Parathyroid adenoma (tissue), 2 donors: ENCODE measurements around the gene SPATA9.

Source experiments
- H2AFZ ChIP-seq: fragments of 300-600 bp; sonication (generic); one replicate; pipeline ENCODE4 v1.7.0; 2017; ENCODE audit warnings: antibody characterized with exemption, mild to moderate bottlenecking
- H3K27ac ChIP-seq: fragments of 300-600 bp; sonication (generic); one replicate; pipeline ENCODE4 v1.7.0; 2017
- H3K27me3 ChIP-seq: fragments of 300-600 bp; sonication (generic); one replicate; pipeline ENCODE4 v1.7.0; 2017; ENCODE audit warnings: low read length; ENCODE audit not compliant: control insufficient read depth, insufficient read depth
- H3K36me3 ChIP-seq: fragments of 300-600 bp; sonication (generic); one replicate; pipeline ENCODE4 v1.7.0; 2017; ENCODE audit warnings: low read length; ENCODE audit not compliant: control insufficient read depth, insufficient read depth
- H3K4me1 ChIP-seq: fragments of 300-600 bp; sonication (generic); one replicate; pipeline ENCODE4 v1.7.0; 2017; ENCODE audit warnings: control low read depth
- H3K4me2 ChIP-seq: fragments of 300-600 bp; sonication (generic); one replicate; pipeline ENCODE4 v1.7.0; 2017; ENCODE audit warnings: low read length
- H3K4me3 ChIP-seq: fragments of 300-600 bp; sonication (generic); one replicate; pipeline ENCODE4 v1.7.0; 2017; ENCODE audit warnings: low read depth, low read length
- H3K79me2 ChIP-seq: fragments of 300-600 bp; sonication (generic); one replicate; pipeline ENCODE4 v1.7.0; 2017; ENCODE audit warnings: control low read depth
- H3K9ac ChIP-seq: fragments of 300-600 bp; sonication (generic); one replicate; pipeline ENCODE4 v1.7.0; 2017; ENCODE audit warnings: mild to moderate bottlenecking
- H3K9me3 ChIP-seq: fragments of 300-600 bp; sonication (generic); one replicate; pipeline ENCODE4 v1.7.0; 2017; ENCODE audit warnings: low read length; ENCODE audit not compliant: control insufficient read depth
- TF ChIP-seq, protein P1 (sequence below): fragments of 300-600 bp; sonication (generic); IDR thresholded peaks from one replicate; pipeline ENCODE4 v1.7.0; 2017; ENCODE audit warnings: antibody characterized with exemption, mild to moderate bottlenecking
- donor health status: primary hyperparathyroidism.

SPATA9 gene

DNA sequence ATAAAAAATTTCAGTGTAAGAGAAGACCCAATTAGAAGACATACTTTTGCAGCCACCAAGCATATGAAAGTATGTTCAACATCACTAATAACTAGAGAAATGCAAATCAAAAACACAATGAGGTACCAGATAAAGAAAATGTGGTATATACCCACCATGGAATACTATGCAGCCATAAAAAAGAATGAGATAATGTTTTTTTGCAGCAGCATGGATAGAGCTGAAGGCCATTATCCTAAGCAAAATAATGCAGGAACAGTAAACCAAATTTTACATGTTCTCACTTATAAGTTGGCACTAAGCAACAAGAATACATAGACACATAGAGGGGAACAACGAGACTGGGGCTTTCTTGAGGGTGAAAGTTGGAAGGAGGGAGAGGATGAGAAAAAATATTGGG lies 6.9 kb upstream of the SPATA9 start:
- Histone ChIP-seq H3K79me2 (no peaks in the 10 kb centered on the region), H2AFZ (no peak overlapping the region), H3K27me3 (no peaks in the 10 kb centered on the region), H3K4me3 (no peak overlapping the region), H3K9me3 (no peaks in the 10 kb centered on the region), H3K4me1 (no peaks in the 10 kb centered on the region), H3K36me3 (no peaks in the 10 kb centered on the region), H3K9ac (no peak overlapping the region), H3K4me2 (no peak overlapping the region), H3K27ac (no peak overlapping the region)
- TF ChIP-seq, protein P1, sequence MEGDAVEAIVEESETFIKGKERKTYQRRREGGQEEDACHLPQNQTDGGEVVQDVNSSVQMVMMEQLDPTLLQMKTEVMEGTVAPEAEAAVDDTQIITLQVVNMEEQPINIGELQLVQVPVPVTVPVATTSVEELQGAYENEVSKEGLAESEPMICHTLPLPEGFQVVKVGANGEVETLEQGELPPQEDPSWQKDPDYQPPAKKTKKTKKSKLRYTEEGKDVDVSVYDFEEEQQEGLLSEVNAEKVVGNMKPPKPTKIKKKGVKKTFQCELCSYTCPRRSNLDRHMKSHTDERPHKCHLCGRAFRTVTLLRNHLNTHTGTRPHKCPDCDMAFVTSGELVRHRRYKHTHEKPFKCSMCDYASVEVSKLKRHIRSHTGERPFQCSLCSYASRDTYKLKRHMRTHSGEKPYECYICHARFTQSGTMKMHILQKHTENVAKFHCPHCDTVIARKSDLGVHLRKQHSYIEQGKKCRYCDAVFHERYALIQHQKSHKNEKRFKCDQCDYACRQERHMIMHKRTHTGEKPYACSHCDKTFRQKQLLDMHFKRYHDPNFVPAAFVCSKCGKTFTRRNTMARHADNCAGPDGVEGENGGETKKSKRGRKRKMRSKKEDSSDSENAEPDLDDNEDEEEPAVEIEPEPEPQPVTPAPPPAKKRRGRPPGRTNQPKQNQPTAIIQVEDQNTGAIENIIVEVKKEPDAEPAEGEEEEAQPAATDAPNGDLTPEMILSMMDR, result no peak

DNA sequence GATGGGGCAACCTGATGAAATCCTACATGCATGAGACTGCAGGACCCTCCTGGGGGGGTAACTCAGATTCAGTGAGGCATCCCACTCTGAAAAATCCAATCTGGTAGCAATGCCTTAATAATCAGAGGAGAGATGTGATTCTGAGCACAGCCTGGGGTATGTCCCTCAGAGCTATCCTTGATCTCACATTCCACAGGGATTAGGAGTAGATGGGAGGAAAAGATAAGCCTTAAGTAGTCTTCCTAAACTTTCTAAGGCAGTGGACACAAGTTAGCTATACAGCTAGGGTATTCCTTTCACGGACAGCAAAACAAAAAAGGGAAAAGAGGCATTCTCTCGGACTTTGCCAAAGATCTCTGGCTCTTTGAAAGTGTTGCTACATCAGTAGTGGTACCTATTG lies 3.9 kb upstream of the SPATA9 start:
- Histone ChIP-seq H2AFZ (no peak overlapping the region), H3K36me3 (no peaks in the 10 kb centered on the region), H3K27ac (no peak overlapping the region), H3K27me3 (no peaks in the 10 kb centered on the region), H3K4me3 (no peak overlapping the region), H3K9me3 (no peaks in the 10 kb centered on the region), H3K79me2 (no peaks in the 10 kb centered on the region), H3K9ac (no peak overlapping the region), H3K4me1 (no peaks in the 10 kb centered on the region), H3K4me2 (no peak overlapping the region)
- TF ChIP-seq, protein P1, result no peak

DNA sequence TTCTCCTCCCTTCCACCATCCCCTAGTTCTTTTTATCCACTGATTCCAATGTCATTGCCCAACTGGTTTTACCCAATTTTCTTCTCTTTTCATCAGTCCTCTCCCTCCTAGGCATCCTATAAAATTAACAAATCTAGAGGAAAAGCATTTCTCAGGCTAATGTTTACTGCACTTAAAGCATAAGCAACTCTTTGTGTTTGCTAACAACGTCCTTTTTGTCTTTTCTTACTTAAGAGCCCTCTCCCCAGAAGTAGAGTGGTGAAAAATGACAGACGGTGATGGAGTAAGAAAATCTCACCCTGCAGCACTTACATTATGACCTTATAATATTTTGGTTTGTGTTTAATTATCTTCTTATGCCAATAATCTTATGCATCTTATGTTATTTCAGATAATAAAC lies 1.6 kb upstream of the SPATA9 start:
- H3K27me3 ChIP-seq, result no peaks in the 10 kb centered on the region
- no peak overlapping the region for H3K4me3 ChIP-seq
- no peak overlapping the region for H3K4me2 ChIP-seq
- no peaks in the 10 kb centered on the region for H3K36me3 ChIP-seq
- no peak overlapping the region for H3K9ac ChIP-seq
- TF ChIP-seq, protein P1, result no peak
- no peaks in the 10 kb centered on the region for H3K4me1 ChIP-seq
- no peaks in the 10 kb centered on the region for H3K79me2 ChIP-seq
- no peaks in the 10 kb centered on the region for H3K9me3 ChIP-seq
- no peak overlapping the region for H2AFZ ChIP-seq
- no peak overlapping the region for H3K27ac ChIP-seq

DNA sequence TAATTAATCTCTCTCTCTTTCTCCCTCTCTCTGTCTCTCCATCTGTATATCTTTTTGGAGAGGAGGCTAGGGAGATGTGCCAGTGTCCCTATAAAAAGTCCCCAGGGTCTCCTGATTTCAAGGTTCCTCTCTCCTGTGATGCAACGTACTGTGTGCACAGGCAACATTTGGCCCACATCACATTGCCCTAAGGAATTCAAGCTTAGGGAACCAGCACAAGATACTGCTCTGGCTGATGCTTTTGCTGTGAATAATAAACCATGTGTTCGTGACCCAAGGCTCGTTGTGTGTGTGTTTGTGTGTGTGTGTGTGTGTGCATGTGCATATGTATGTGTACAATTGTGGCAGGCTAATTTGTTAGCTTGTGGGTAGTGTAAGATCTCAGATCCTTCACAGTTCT lies 9.7 kb downstream of the SPATA9 start:
- Histone ChIP-seq H3K27me3 (no peaks in the 10 kb centered on the region), H3K9me3 (no peaks in the 10 kb centered on the region), H2AFZ (no peak overlapping the region), H3K36me3 (no peaks in the 10 kb centered on the region), H3K4me2 (no peak overlapping the region), H3K9ac (no peak overlapping the region), H3K79me2 (no peaks in the 10 kb centered on the region), H3K4me1 (peaks cover 7% of the 10 kb centered on the region), H3K4me3 (no peak overlapping the region), H3K27ac (no peak overlapping the region)
- TF ChIP-seq, protein P1, result no peak

DNA sequence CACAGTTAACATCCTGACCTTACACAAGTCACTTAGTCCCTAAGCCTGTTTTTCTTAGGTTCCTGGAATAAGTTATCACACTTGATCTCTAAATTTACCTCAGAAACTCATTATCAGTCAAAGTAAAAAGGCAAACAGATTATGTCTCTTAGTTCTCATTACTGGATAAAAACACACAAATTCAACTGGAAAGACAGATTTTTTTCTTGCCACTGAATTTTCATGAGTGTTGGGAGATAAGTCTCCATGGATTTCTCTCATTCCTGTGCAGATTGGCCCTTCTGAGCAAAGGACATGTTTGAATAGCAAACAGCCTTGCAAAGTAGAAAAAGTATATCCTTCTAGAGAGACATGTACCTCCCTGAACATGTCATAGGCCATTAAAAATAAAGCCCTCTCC lies 10.2 kb downstream of the SPATA9 start:
- Histone ChIP-seq H3K9ac (no peak overlapping the region), H3K9me3 (no peaks in the 10 kb centered on the region), H3K4me2 (no peak overlapping the region), H2AFZ (no peak overlapping the region), H3K4me1 (peaks cover 7% of the 10 kb centered on the region), H3K4me3 (no peak overlapping the region), H3K27ac (no peak overlapping the region), H3K36me3 (no peaks in the 10 kb centered on the region), H3K79me2 (no peaks in the 10 kb centered on the region), H3K27me3 (no peaks in the 10 kb centered on the region)
- TF ChIP-seq, protein P1, result no peak
